Measurements from ENCODE around the gene ELOA2. TPM values are rescaled to one million over a fixed set of nuclear protein-coding genes. Genes with fewer than 3 reads are reported as not detected.
"Not testable (repeated sequence)": the region's sequence is repeated elsewhere in the genome, so short reads cannot be mapped to it uniquely, and the experiment has no call there.

Gene ELOA2
- polyA plus RNA-seq, 3 donors, result not detected

DNA sequence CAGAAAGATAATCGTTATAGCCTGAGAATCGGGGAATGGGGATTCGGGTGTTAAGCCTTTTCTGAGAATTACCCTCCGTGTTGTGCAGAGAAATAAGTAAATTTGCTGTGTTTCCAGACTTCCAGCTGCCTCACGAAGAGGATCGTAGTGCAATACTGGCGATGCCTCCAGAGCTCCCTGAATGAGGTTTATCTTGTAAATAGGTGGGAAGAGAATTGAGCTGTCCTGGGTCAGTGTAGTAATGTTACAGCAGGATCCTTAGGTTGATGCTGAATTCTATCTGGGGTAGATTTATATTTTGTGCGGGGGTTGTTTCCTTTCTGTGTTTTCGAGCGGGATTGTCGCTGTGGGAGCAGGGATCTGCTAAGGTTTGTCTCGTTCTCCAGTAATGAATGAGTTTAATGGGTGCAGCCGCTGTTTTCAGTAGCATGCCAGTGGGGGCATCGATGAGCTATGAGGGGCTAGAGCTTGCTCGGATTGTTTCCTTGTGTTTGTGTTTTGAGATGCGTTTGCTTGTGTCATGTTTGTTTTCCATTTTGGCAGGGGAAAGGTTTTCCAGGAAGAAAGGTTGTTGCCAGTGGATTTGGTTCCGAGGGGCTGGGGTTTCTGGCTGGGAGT is 9.8 kb downstream of the ELOA2 start:
- H3K4me2 ChIP-seq (replicated peaks; ENCODE audit: extremely low read depth, low read length, poor library complexity, severe bottlenecking); intact Hi-C loops (cut with micrococcal nuclease); H3K4me1 Mint-ChIP-seq; H2AFZ ChIP-seq (ENCODE audit: insufficient read depth, low read depth, low read length, poor library complexity, severe bottlenecking); DNase-seq; H3K27ac ChIP-seq (ENCODE audit: low read depth in 1 of 2, low read length in 2 of 2); H3K4me3 ChIP-seq (replicated peaks in 1 of 3; ENCODE audit: low read depth in 2 of 3, low read length in 3 of 3); H3K36me3 ChIP-seq (replicated peaks in 1 of 2; ENCODE audit: control insufficient read depth in 1 of 2, insufficient read depth in 2 of 2, low read length in 2 of 2); H3K9me3 Mint-ChIP-seq; H3K36me3 Mint-ChIP-seq; H3K27ac Mint-ChIP-seq; H4K20me1 ChIP-seq (ENCODE audit: insufficient read depth, low read length); H3K27me3 ChIP-seq (ENCODE audit: control insufficient read depth in 2 of 2, insufficient read depth in 2 of 2, low read length in 2 of 2); H3K27me3 Mint-ChIP-seq (ENCODE audit: low read depth in 3 of 3); H3K79me2 ChIP-seq (ENCODE audit: insufficient read depth, low read length); H3K9ac ChIP-seq (ENCODE audit: insufficient read depth, low read length, poor library complexity, severe bottlenecking); H3K4me3 Mint-ChIP-seq; H3K4me1 ChIP-seq (ENCODE audit: control insufficient read depth in 1 of 2, insufficient read depth in 2 of 2, low read length in 2 of 2): not testable (repeated sequence)
- H3K9me3 ChIP-seq (replicated peaks in 1 of 2; ENCODE audit: control insufficient read depth in 1 of 2, insufficient read depth in 1 of 2, low read length in 2 of 2), result peaks cover 14 to 18% of the 10 kb centered on the region in 2 donors
- 89% methylated on average over 3 of the region's 17 CpGs for WGBS (ENCODE audit: insufficient coverage)

DNA sequence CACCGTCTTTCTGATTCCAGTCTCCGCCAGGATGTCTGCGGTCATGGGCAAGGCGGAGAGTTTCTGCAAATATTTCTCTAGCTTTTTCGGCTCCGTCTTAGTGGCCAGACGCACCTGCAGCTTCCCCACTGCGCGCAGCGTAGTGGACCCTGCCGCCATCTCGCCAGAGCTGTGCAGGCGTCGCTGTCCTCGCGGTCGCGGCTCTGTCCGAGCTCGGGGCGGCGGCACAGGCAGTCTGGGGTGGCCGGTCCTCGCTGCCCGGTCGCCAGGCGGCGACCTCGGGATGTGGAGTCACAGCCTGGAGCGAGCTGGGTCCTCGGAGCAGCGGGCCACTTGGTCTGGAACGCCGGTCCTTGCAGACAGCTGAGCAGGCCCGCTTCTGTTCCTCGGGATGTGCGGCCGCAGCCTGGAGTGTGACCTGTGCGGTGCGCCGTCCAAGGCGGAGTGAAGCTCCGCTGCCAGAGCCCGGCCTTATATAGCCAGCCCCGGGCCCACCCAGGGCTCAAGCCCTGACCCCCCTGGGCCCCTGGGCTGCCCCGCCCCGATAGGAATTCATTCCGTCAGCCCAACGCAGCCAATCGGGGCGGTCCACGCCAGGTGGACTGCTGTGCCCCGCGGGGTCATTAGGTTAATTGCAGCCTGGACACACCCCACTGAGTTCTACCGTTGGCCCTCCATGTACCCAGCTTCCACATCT is 11.5 kb downstream of the ELOA2 start:
- H3K4me1 Mint-ChIP-seq; H3K27ac ChIP-seq (ENCODE audit: low read depth in 1 of 2, low read length in 2 of 2); intact Hi-C loops (cut with micrococcal nuclease); H3K9ac ChIP-seq (ENCODE audit: insufficient read depth, low read length, poor library complexity, severe bottlenecking); H3K27me3 Mint-ChIP-seq (ENCODE audit: low read depth in 3 of 3); H3K9me3 Mint-ChIP-seq; H3K79me2 ChIP-seq (ENCODE audit: insufficient read depth, low read length); H2AFZ ChIP-seq (ENCODE audit: insufficient read depth, low read depth, low read length, poor library complexity, severe bottlenecking); H3K27me3 ChIP-seq (ENCODE audit: control insufficient read depth in 2 of 2, insufficient read depth in 2 of 2, low read length in 2 of 2); H4K20me1 ChIP-seq (ENCODE audit: insufficient read depth, low read length); H3K4me3 ChIP-seq (replicated peaks in 1 of 3; ENCODE audit: low read depth in 2 of 3, low read length in 3 of 3); H3K36me3 ChIP-seq (replicated peaks in 1 of 2; ENCODE audit: control insufficient read depth in 1 of 2, insufficient read depth in 2 of 2, low read length in 2 of 2); H3K36me3 Mint-ChIP-seq; H3K27ac Mint-ChIP-seq; H3K4me1 ChIP-seq (ENCODE audit: control insufficient read depth in 1 of 2, insufficient read depth in 2 of 2, low read length in 2 of 2); H3K4me2 ChIP-seq (replicated peaks; ENCODE audit: extremely low read depth, low read length, poor library complexity, severe bottlenecking); DNase-seq; H3K4me3 Mint-ChIP-seq: not testable (repeated sequence)
- H3K9me3 ChIP-seq (replicated peaks in 1 of 2; ENCODE audit: control insufficient read depth in 1 of 2, insufficient read depth in 1 of 2, low read length in 2 of 2), result peaks cover 14 to 17% of the 10 kb centered on the region in 2 donors
- no CpG with 5 or more reads among the region's 55 CpGs for WGBS (ENCODE audit: insufficient coverage)

DNA sequence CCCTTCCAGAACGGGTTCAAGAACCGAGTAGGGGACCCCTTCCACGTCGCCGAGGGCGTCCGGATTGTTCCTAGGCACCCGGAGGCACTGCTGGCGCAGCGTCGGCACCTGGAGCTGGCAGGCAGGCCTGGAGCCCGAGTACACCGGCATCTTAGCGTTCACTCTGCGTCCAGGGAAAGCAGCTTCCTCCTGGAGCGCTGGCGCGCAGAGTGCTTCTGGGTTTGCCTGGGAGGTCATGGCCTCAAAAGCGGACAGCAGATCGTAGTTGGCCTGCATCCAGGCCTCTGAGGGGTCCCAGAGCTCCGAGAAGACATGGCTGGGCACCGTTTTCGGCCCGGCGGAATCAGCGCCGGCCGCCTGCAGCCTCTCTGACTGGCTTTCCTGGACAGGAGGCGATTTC is 12.6 kb downstream of the ELOA2 start:
- H3K4me3 ChIP-seq (replicated peaks in 1 of 3; ENCODE audit: low read depth in 2 of 3, low read length in 3 of 3); H3K4me2 ChIP-seq (replicated peaks; ENCODE audit: extremely low read depth, low read length, poor library complexity, severe bottlenecking); H3K36me3 ChIP-seq (replicated peaks in 1 of 2; ENCODE audit: control insufficient read depth in 1 of 2, insufficient read depth in 2 of 2, low read length in 2 of 2); H3K9ac ChIP-seq (ENCODE audit: insufficient read depth, low read length, poor library complexity, severe bottlenecking); H3K27ac Mint-ChIP-seq; H4K20me1 ChIP-seq (ENCODE audit: insufficient read depth, low read length); H2AFZ ChIP-seq (ENCODE audit: insufficient read depth, low read depth, low read length, poor library complexity, severe bottlenecking); H3K9me3 Mint-ChIP-seq; intact Hi-C loops (cut with micrococcal nuclease); H3K4me1 Mint-ChIP-seq; H3K79me2 ChIP-seq (ENCODE audit: insufficient read depth, low read length); DNase-seq; H3K27me3 Mint-ChIP-seq (ENCODE audit: low read depth in 3 of 3); H3K27me3 ChIP-seq (ENCODE audit: control insufficient read depth in 2 of 2, insufficient read depth in 2 of 2, low read length in 2 of 2); H3K27ac ChIP-seq (ENCODE audit: low read depth in 1 of 2, low read length in 2 of 2); H3K4me1 ChIP-seq (ENCODE audit: control insufficient read depth in 1 of 2, insufficient read depth in 2 of 2, low read length in 2 of 2); H3K4me3 Mint-ChIP-seq; H3K36me3 Mint-ChIP-seq: not testable (repeated sequence)
- WGBS (ENCODE audit: insufficient coverage), result 97% methylated on average over 7 of the region's 29 CpGs
- peaks cover 14% of the 10 kb centered on the region in 2 donors for H3K9me3 ChIP-seq (replicated peaks in 1 of 2; ENCODE audit: control insufficient read depth in 1 of 2, insufficient read depth in 1 of 2, low read length in 2 of 2)

DNA sequence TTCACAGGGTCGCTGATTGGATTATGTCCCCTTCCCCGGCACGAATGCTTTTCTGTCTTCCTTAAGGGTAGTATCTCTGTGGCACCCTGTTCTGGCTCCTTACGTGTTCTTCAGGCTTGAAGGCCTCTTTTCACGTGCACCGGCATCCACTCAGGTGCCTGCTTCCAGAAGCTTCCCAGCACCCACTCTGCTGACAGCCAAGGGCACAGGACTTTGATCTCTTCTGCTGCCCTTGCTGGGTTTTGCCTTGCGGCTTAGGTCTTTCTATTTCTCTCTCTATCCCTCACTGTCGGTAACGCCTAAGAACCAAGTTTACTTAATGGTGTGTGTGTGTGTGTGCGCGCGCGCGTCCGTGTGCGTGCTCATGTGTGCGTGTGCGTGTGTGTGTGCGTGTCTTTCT is 14.7 kb downstream of the ELOA2 start:
- peaks cover 13 to 14% of the 10 kb centered on the region in 2 donors for H3K9me3 ChIP-seq (replicated peaks in 1 of 2; ENCODE audit: control insufficient read depth in 1 of 2, insufficient read depth in 1 of 2, low read length in 2 of 2)
- H3K36me3 ChIP-seq (replicated peaks in 1 of 2; ENCODE audit: control insufficient read depth in 1 of 2, insufficient read depth in 2 of 2, low read length in 2 of 2); H3K27me3 Mint-ChIP-seq (ENCODE audit: low read depth in 3 of 3); H3K79me2 ChIP-seq (ENCODE audit: insufficient read depth, low read length); H3K9me3 Mint-ChIP-seq; intact Hi-C loops (cut with micrococcal nuclease); DNase-seq; H3K36me3 Mint-ChIP-seq; H3K9ac ChIP-seq (ENCODE audit: insufficient read depth, low read length, poor library complexity, severe bottlenecking); H3K27ac Mint-ChIP-seq; H3K4me3 ChIP-seq (replicated peaks in 1 of 3; ENCODE audit: low read depth in 2 of 3, low read length in 3 of 3); H3K4me1 Mint-ChIP-seq; H3K4me1 ChIP-seq (ENCODE audit: control insufficient read depth in 1 of 2, insufficient read depth in 2 of 2, low read length in 2 of 2); H3K4me2 ChIP-seq (replicated peaks; ENCODE audit: extremely low read depth, low read length, poor library complexity, severe bottlenecking); H3K27ac ChIP-seq (ENCODE audit: low read depth in 1 of 2, low read length in 2 of 2); H3K4me3 Mint-ChIP-seq; H3K27me3 ChIP-seq (ENCODE audit: control insufficient read depth in 2 of 2, insufficient read depth in 2 of 2, low read length in 2 of 2); H4K20me1 ChIP-seq (ENCODE audit: insufficient read depth, low read length); H2AFZ ChIP-seq (ENCODE audit: insufficient read depth, low read depth, low read length, poor library complexity, severe bottlenecking): not testable (repeated sequence)
- no CpG with 5 or more reads among the region's 19 CpGs for WGBS (ENCODE audit: insufficient coverage)
